NT2/D1 (cell line): ENCODE measurements around the gene DENND1C.

Experiments
- YY1 ChIP-seq: IDR thresholded peaks from 2 replicates; pipeline ENCODE4 v1.6.1; 2011; ENCODE audit not compliant: insufficient read length, insufficient read depth
- ZNF274 ChIP-seq: IDR thresholded peaks from 2 replicates; pipeline ENCODE4 v1.6.1; 2011; ENCODE audit warnings: mild to moderate bottlenecking, low read depth, low read length

DNA sequence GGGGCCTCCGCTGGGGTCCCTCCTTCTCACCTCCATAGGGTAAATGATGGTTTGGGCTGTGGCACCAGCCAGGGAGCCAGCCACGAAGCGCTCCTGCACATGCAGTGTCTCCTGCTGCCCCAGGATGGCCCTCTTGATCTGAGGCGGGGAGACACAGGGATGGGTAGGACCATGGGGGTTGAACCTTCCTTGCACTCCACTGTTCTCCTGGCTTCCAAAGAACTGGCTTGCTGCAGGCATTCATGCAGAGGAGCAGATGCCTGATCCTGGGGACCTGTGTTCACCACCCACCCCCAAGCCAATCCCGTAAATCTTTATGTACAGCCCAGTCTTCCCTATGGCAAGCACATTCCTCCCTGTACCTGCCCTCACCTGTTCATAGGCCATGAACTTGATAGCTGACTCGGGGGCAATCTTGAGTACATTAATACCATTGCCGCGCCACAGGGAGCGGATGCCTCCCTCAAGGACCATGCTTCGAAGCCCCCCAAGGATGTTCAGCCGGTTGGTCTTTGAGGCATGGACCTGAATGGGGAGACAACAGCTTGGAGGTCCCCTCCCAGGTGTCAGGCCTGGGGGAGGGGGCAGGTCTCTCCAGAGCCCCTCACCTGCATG is 27.5 kb downstream of the DENND1C start:
- no peak for TF ChIP-seq ZNF274
- TF ChIP-seq YY1 = no peak
